H1 (cell line): ENCODE results near the gene KRT84. TPM values are rescaled to one million over a fixed set of nuclear protein-coding genes. Genes with fewer than 3 reads are reported as not detected.

Experiments
- CTCF ChIA-PET: fragments of 300-600 bp; sonication (Branson Sonifier 250); formaldehyde crosslinking; loops from one replicate; lab custom pipeline; 2021; ENCODE audit not compliant: partially characterized antibody; lab: Charles Lee
- POLR2A ChIA-PET: fragments of 300-600 bp; sonication (Branson Sonifier 250); formaldehyde crosslinking; loops from one replicate; lab custom pipeline; 2021; ENCODE audit warnings: inconsistent platforms; ENCODE audit not compliant: partially characterized antibody; lab: Charles Lee
- DNase-seq, 2 experiments: peaks; one replicate each; pipeline versions ENCODE4 v3.0.0 to v3.0.0-alpha.2; 2010 to 2022; ENCODE audit warnings: low spot score in 2 of 2, low read depth in 1 of 2, mixed read lengths in 1 of 2
- FAIRE-seq: peaks from 2 replicates; lab custom pipeline; 2011; peaks lifted over from hg19 to GRCh38; lab: Jason Lieb, UNC
- H2AFZ ChIP-seq: 2 replicates; pipeline ENCODE4 v1.8.1; 2012; ENCODE audit warnings: low read length, inconsistent platforms
- H2AK5ac ChIP-seq: 2 replicates; pipeline ENCODE4 v1.6.1; 2013; ENCODE audit warnings: low read depth, low read length
- H2BK120ac ChIP-seq: replicated peaks from 2 replicates; pipeline ENCODE3; 2013; ENCODE audit warnings: low read depth, low read length, inconsistent platforms
- H2BK12ac ChIP-seq: 2 replicates; pipeline ENCODE4 v1.6.1; 2013; ENCODE audit warnings: low read depth, low read length
- H2BK15ac ChIP-seq: 2 replicates; pipeline ENCODE4 v1.6.1; 2013; ENCODE audit warnings: low read length
- H2BK20ac ChIP-seq: 2 replicates; pipeline ENCODE4 v1.6.1; 2013; ENCODE audit warnings: low read length
- H2BK5ac ChIP-seq: 2 replicates; pipeline ENCODE4 v1.6.1; 2013; ENCODE audit warnings: low read depth, low read length
- H3K14ac ChIP-seq: 2 replicates; pipeline ENCODE4 v1.6.1; 2013; ENCODE audit warnings: inconsistent platforms; ENCODE audit not compliant: insufficient read length
- H3K18ac ChIP-seq: 2 replicates; pipeline ENCODE4 v1.6.1; 2013; ENCODE audit warnings: low read length; ENCODE audit errors: extremely low read depth
- H3K23ac ChIP-seq: 2 replicates; pipeline ENCODE4 v1.6.1; 2013; ENCODE audit warnings: inconsistent platforms; ENCODE audit not compliant: insufficient read length
- H3K23me2 ChIP-seq: 2 replicates; pipeline ENCODE4 v1.6.1; 2013; ENCODE audit warnings: low read depth, low read length
- H3K27ac ChIP-seq: 2 replicates; pipeline ENCODE4 v1.6.1; 2011; ENCODE audit warnings: low read depth, low read length, inconsistent platforms
- H3K27me3 ChIP-seq, 4 experiments: replicated peaks in 1 of 4; 1 replicate in 1 of 4; 2 replicates in 3 of 4; pipeline versions ENCODE4 v1.6.1 to v1.8.1; 2011 to 2013; ENCODE audit warnings: low read length in 3 of 4, mild to moderate bottlenecking in 3 of 4, inconsistent platforms in 2 of 4, mixed read lengths in 2 of 4, moderate library complexity in 1 of 4; ENCODE audit not compliant: control insufficient read depth in 3 of 4, insufficient read depth in 3 of 4; ENCODE audit errors: extremely low read depth in 1 of 4
- H3K36me3 ChIP-seq, 4 experiments: 2 replicates each; pipeline versions ENCODE4 v1.6.1 to v1.8.1; 2011 to 2013; ENCODE audit warnings: mild to moderate bottlenecking in 4 of 4, low read length in 3 of 4, moderate library complexity in 2 of 4, control low read depth in 1 of 4, inconsistent platforms in 1 of 4; ENCODE audit not compliant: insufficient read depth in 4 of 4, control insufficient read depth in 2 of 4
- H3K4ac ChIP-seq: replicated peaks from 2 replicates; pipeline ENCODE3; 2013; ENCODE audit warnings: low read length, low read depth, mixed read lengths, inconsistent platforms; ENCODE audit not compliant: insufficient read length
- H3K4me1 ChIP-seq, 4 experiments: replicated peaks in 1 of 4; 1 replicate in 1 of 4; 2 replicates in 3 of 4; pipeline versions ENCODE4 v1.6.1 to v1.8.1; 2011 to 2013; ENCODE audit warnings: low read length in 3 of 4, inconsistent platforms in 2 of 4, mixed read lengths in 1 of 4; ENCODE audit not compliant: insufficient read depth in 4 of 4, control insufficient read depth in 3 of 4
- H3K4me2 ChIP-seq, 2 experiments: 2 replicates each; pipeline versions ENCODE4 v1.6.1 to v1.8.1; 2011 to 2013; ENCODE audit warnings: low read depth in 2 of 2, low read length in 2 of 2, control low read depth in 1 of 2, inconsistent platforms in 1 of 2, mild to moderate bottlenecking in 1 of 2; ENCODE audit not compliant: insufficient read depth in 1 of 2
- H3K4me3 ChIP-seq, 4 experiments: fragments of 200-600, 300-600 bp in 1 of 4; sonication (generic), shearing (Covaris generic), sonication (Bioruptor Twin) in 1 of 4; 2 replicates each; pipeline versions ENCODE4 v1.5.1 to v1.8.1; 2011 to 2016; ENCODE audit warnings: low read length in 4 of 4, low read depth in 3 of 4, control low read depth in 2 of 4, inconsistent platforms in 2 of 4, mild to moderate bottlenecking in 2 of 4, mixed read lengths in 1 of 4, moderate library complexity in 1 of 4; ENCODE audit not compliant: insufficient read depth in 2 of 4; ENCODE audit errors: extremely low read depth in 1 of 4
- H3K56ac ChIP-seq: replicated peaks from 2 replicates; pipeline ENCODE3; 2013; ENCODE audit warnings: low read depth, mild to moderate bottlenecking, mixed read lengths, low read length, inconsistent platforms; ENCODE audit not compliant: insufficient read length
- H3K79me1 ChIP-seq: 2 replicates; pipeline ENCODE4 v1.6.1; 2013; ENCODE audit warnings: low read depth, low read length, control low read depth
- H3K79me2 ChIP-seq, 2 experiments: 2 replicates each; pipeline versions ENCODE4 v1.6.1 to v1.8.1; 2012 to 2013; ENCODE audit warnings: low read length in 2 of 2, mild to moderate bottlenecking in 2 of 2, inconsistent platforms in 1 of 2; ENCODE audit not compliant: insufficient read depth in 2 of 2, control insufficient read depth in 1 of 2
- H3K9ac ChIP-seq, 4 experiments: replicated peaks in 1 of 4; 1 replicate in 1 of 4; 2 replicates in 3 of 4; pipeline versions ENCODE4 v1.6.1 to v1.8.1; 2011 to 2013; ENCODE audit warnings: low read depth in 3 of 4, low read length in 3 of 4, control low read depth in 2 of 4, mild to moderate bottlenecking in 2 of 4, moderate library complexity in 2 of 4, inconsistent platforms in 1 of 4; ENCODE audit errors: extremely low read depth in 1 of 4
- H3K9me3 ChIP-seq, 2 experiments: 2 replicates each; pipeline versions ENCODE4 v1.6.1 to v1.8.1; 2012 to 2013; ENCODE audit warnings: mild to moderate bottlenecking in 2 of 2, moderate library complexity in 2 of 2, control low read depth in 1 of 2, inconsistent platforms in 1 of 2, low read depth in 1 of 2, low read length in 1 of 2, mixed read lengths in 1 of 2; ENCODE audit not compliant: insufficient read depth in 2 of 2
- H4K20me1 ChIP-seq, 2 experiments: replicated peaks in 1 of 2; 2 replicates each; pipeline versions ENCODE3 to v1.8.1; 2011 to 2013; ENCODE audit warnings: inconsistent platforms in 2 of 2, low read length in 2 of 2, mild to moderate bottlenecking in 1 of 2; ENCODE audit not compliant: insufficient read depth in 2 of 2, control insufficient read depth in 1 of 2
- H4K5ac ChIP-seq: 2 replicates; pipeline ENCODE4 v1.6.1; 2013; ENCODE audit warnings: low read length, low read depth, mixed read lengths, inconsistent platforms; ENCODE audit not compliant: insufficient read length
- H4K8ac ChIP-seq: 2 replicates; pipeline ENCODE4 v1.8.0; 2013; ENCODE audit warnings: mild to moderate bottlenecking, moderate library complexity, low read length, inconsistent platforms; ENCODE audit not compliant: insufficient read depth; ENCODE audit errors: extremely low read depth
- H4K91ac ChIP-seq: replicated peaks from 2 replicates; pipeline ENCODE3; 2013; ENCODE audit warnings: low read length, mixed read lengths, inconsistent platforms; ENCODE audit not compliant: insufficient read length
- BACH1 ChIP-seq: IDR thresholded peaks from 2 replicates; pipeline ENCODE4 v1.6.1; 2012; ENCODE audit warnings: low read length, improper control_type of control experiment
- EZH2 ChIP-seq: fragments of 200-600 bp; sonication (generic); IDR thresholded peaks from 2 replicates; pipeline ENCODE4 v1.7.1; 2012; ENCODE audit warnings: low read depth, mild to moderate bottlenecking, moderate library complexity, low read length, inconsistent platforms; ENCODE audit not compliant: severe bottlenecking
- FOSL1 ChIP-seq: IDR thresholded peaks from 2 replicates; pipeline ENCODE4 v1.6.1; 2011; ENCODE audit warnings: mild to moderate bottlenecking, low read depth, low read length, moderate library complexity; ENCODE audit not compliant: insufficient read depth
- GABPA ChIP-seq: IDR thresholded peaks from 2 replicates; pipeline ENCODE4 v1.6.1; 2011; ENCODE audit warnings: mild to moderate bottlenecking, low read length, moderate library complexity, borderline replicate concordance; ENCODE audit not compliant: insufficient read depth
- JUND ChIP-seq: IDR thresholded peaks from 2 replicates; pipeline ENCODE4 v1.6.1; 2011; ENCODE audit warnings: mild to moderate bottlenecking, improper control_type of control experiment, low read length
- MAFK ChIP-seq: IDR thresholded peaks from 2 replicates; pipeline ENCODE4 v1.6.1; 2012; ENCODE audit warnings: low read depth, mild to moderate bottlenecking, improper control_type of control experiment, low read length
- RAD21 ChIP-seq, 2 experiments: IDR thresholded peaks in 1 of 2; conservative IDR thresholded peaks in 1 of 2; 2 replicates each; pipeline ENCODE4 v1.6.1; 2011; ENCODE audit warnings: low read depth in 2 of 2, low read length in 2 of 2, improper control_type of control experiment in 1 of 2, inconsistent platforms in 1 of 2, mild to moderate bottlenecking in 1 of 2, moderate library complexity in 1 of 2
- RFX5 ChIP-seq: IDR thresholded peaks from 2 replicates; pipeline ENCODE4 v1.6.1; 2011; ENCODE audit warnings: low read depth, low read length, improper control_type of control experiment, borderline replicate concordance
- RNF2 ChIP-seq: fragments of 200-900, 300-1000 bp; sonication (generic); IDR thresholded peaks from 2 replicates; pipeline ENCODE4 v1.7.1; 2016; ENCODE audit warnings: borderline replicate concordance, low read depth, mild to moderate bottlenecking, antibody characterized with exemption, low read length; ENCODE audit not compliant: poor library complexity, severe bottlenecking; ENCODE audit errors: missing control alignments
- SP2 ChIP-seq: IDR thresholded peaks from 2 replicates; pipeline ENCODE4 v1.6.1; 2012; ENCODE audit warnings: mild to moderate bottlenecking, low read length, inconsistent platforms
- SP4 ChIP-seq: IDR thresholded peaks from 2 replicates; pipeline ENCODE4 v1.6.1; 2012; ENCODE audit warnings: low read length, inconsistent platforms
- WGBS, 2 experiments: shearing (Covaris generic) in 1 of 2; methylation state at CpG; one replicate each; pipeline versions ENCODE4 v1.1.6 to v1.1.7; 2013 to 2015; ENCODE audit warnings: low lambda C conversion rate in 2 of 2, mixed read lengths in 2 of 2, inconsistent platforms in 1 of 2, low coverage in 1 of 2, missing lambda C conversion rate in 1 of 2; ENCODE audit not compliant: insufficient replicate concordance in 2 of 2, insufficient coverage in 1 of 2, insufficient read length in 1 of 2; ENCODE audit errors: extremely low coverage in 1 of 2, missing lambda C conversion rate in 1 of 2; 5-methylcytosine and 5-hydroxymethylcytosine counted together
- polyA plus RNA-seq, 7 experiments: library from polyadenylated mRNA; depleted of rRNA in 3 of 7; stranded (reverse) in 5 of 7; unstranded in 2 of 7; fragments of >200 nt in 5 of 7; fragments of 200-250 nt in 2 of 7; gene quantifications; 1 replicate in 5 of 7; 2 replicates in 1 of 7; 4 replicates in 1 of 7; pipeline versions ENCODE4 v1.2.1 to v1.2.3, GENCODE V29; 2011 to 2013; ENCODE audit warnings: missing spikeins in 2 of 7, mixed read lengths in 2 of 7
- total RNA-seq: library from RNA; stranded (reverse); fragmentation: NEBNext Ultra II Directional; extraction: Animal tissue kit (Norgen Biotek cat#: 25700); gene quantifications from 2 replicates; pipeline ENCODE4 v1.2.1, GENCODE V29; 2021
- TF ChIP-seq, protein P1 (sequence below): IDR thresholded peaks from 2 replicates; pipeline ENCODE4 v1.6.1; 2012; ENCODE audit warnings: low read length, inconsistent platforms

KRT84 gene
- total and polyA plus RNA-seq, 2 of the 8 experiments (the other 6 are each of a cell fraction or from before 2014, with no cell fraction given) = not detected

- H3K9me3 ChIP-seq = no peaks in the 10 kb centered on the region
- H2BK5ac ChIP-seq = no peak overlapping the region
- no peaks in the 10 kb centered on the region for H3K79me2 ChIP-seq
- H3K27me3 ChIP-seq = no peaks in the 10 kb centered on the region
- H3K27ac ChIP-seq = no peak overlapping the region
- no peak overlapping the region for H4K5ac ChIP-seq
- no peak overlapping the region for H2BK15ac ChIP-seq
- H3K56ac ChIP-seq = no peak overlapping the region
- no peaks in the 10 kb centered on the region for H3K36me3 ChIP-seq
- no peak overlapping the region for H3K4ac ChIP-seq
- FAIRE-seq (no peak), DNase-seq (no peak)
- peak overlapping the region; percentile 53; the same call in 1 of the 2 replicates for H4K8ac ChIP-seq
- 85% methylated on average over 3 of the region's 3 CpGs; no CpG with 5 or more reads in 1 of the 2 experiments for WGBS, 2 experiments
- no peak overlapping the region for H2AK5ac ChIP-seq
- H3K18ac ChIP-seq = no peak overlapping the region
- H2BK12ac ChIP-seq = no peak overlapping the region
- no peak overlapping the region for H2BK20ac ChIP-seq
- POLR2A ChIA-PET = no interaction called here
- H2AFZ ChIP-seq = no peak overlapping the region
- no peak overlapping the region for H3K4me3 ChIP-seq
- H3K14ac ChIP-seq = no peak overlapping the region
- H3K4me2 ChIP-seq = no peak overlapping the region
- H3K4me1 ChIP-seq = no peaks in the 10 kb centered on the region
- no peak overlapping the region for H4K91ac ChIP-seq
- H3K79me1 ChIP-seq = no peaks in the 10 kb centered on the region; the same call in 1 of the 2 replicates
- H3K9ac ChIP-seq = no peak overlapping the region
- no peak overlapping the region for H3K23ac ChIP-seq
- H3K23me2 ChIP-seq = no peaks in the 10 kb centered on the region
- CTCF ChIA-PET = interaction anchor here (0.8 to 11.3 kb wide), 14 partner anchors 8 to 597 kb away, joined by 3 to 105 read pairs (median 4); partner anchors contain the start of gene KRT85
- no peaks in the 10 kb centered on the region for H4K20me1 ChIP-seq
- H2BK120ac ChIP-seq = no peak overlapping the region
- TF ChIP-seq RAD21 (IDR thresholded peaks at IDR 0.05 in 1 of 2, conservative IDR thresholded peaks at IDR 0.05 in 1 of 2; ENCODE audit: low read depth in 2 of 2, low read length in 2 of 2) = no peak
- TF ChIP-seq SP2 = no peak
- TF ChIP-seq, protein P1, sequence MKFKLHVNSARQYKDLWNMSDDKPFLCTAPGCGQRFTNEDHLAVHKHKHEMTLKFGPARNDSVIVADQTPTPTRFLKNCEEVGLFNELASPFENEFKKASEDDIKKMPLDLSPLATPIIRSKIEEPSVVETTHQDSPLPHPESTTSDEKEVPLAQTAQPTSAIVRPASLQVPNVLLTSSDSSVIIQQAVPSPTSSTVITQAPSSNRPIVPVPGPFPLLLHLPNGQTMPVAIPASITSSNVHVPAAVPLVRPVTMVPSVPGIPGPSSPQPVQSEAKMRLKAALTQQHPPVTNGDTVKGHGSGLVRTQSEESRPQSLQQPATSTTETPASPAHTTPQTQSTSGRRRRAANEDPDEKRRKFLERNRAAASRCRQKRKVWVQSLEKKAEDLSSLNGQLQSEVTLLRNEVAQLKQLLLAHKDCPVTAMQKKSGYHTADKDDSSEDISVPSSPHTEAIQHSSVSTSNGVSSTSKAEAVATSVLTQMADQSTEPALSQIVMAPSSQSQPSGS = no peak
- TF ChIP-seq RFX5 = no peak
- no peak for TF ChIP-seq GABPA
- no peak for TF ChIP-seq MAFK
- no peak for TF ChIP-seq FOSL1
- no peak for TF ChIP-seq SP4
- no peak for TF ChIP-seq JUND
- TF ChIP-seq EZH2 = no peak
- no peak for TF ChIP-seq BACH1
- no peak for TF ChIP-seq RNF2
Measured at GRCh38 chr12:52383331-52383730, 2.1 kb downstream of the KRT84 start.
